Measurements from ENCODE around the gene CYP2W1.

GRCh38 chr7:1030444-1031070 is 47.6 kb downstream of the CYP2W1 start:
- TF ChIP-seq POLR2AphosphoS5 (IDR thresholded peaks at IDR 0.05; ENCODE audit: low read depth, low read length) (no peak), TAF1 (IDR thresholded peaks at IDR 0.05; ENCODE audit: borderline replicate concordance, low read depth, low read length) (no peak), POLR2A (IDR thresholded peaks at IDR 0.05; ENCODE audit: low read depth, low read length) (no peak)

Measured in GM12892 (cell line).